PC-3 (cell line): ENCODE results near the gene SRP68. TPM values are rescaled to one million over a fixed set of nuclear protein-coding genes. Genes with fewer than 3 reads are reported as not detected.
A peak's percentile ranks its signal among the peaks of the same experiment; 100 is the strongest.
"Not testable (repeated sequence)": the region's sequence is repeated elsewhere in the genome, so short reads cannot be mapped to it uniquely, and the experiment has no call there.

Source experiments
- ATAC-seq: fragments of 200-7000 bp; cut with Tn5 transposase; 2 replicates; pipeline ENCODE4 v1.9.1; 2020; ENCODE audit warnings: mild to moderate bottlenecking, moderate library complexity
- BruUV-seq: library from RNA; stranded (reverse); fragments of 400-500 nt; replicated peaks from 2 replicates; lab custom pipeline; 2021; lab: Mats Ljungman, UMichigan
- CTCF ChIA-PET: fragments of 300-600 bp; sonication (Branson Sonifier 250); formaldehyde crosslinking; loops from one replicate; lab custom pipeline; 2022; ENCODE audit warnings: antibody characterized with exemption; lab: Charles Lee
- POLR2A ChIA-PET: fragments of 300-600 bp; sonication (Branson Sonifier 250); formaldehyde crosslinking; loops from one replicate; lab custom pipeline; 2022; ENCODE audit warnings: antibody characterized with exemption; ENCODE audit not compliant: unreplicated experiment; lab: Charles Lee
- DNase-seq: peaks from one replicate; pipeline ENCODE4 v3.0.0-alpha.2; 2015
- H2AFZ ChIP-seq: fragments of 300-600 bp; sonication (generic); 2 replicates; pipeline ENCODE4 v1.6.0; 2016; ENCODE audit warnings: antibody characterized with exemption, low read length
- H3F3A ChIP-seq: fragments of 300-600 bp; sonication (generic); one replicate; pipeline ENCODE4 v1.6.0; 2017; ENCODE audit warnings: antibody characterized with exemption, low read length, control low read depth, mild to moderate bottlenecking; ENCODE audit not compliant: unreplicated experiment
- H3K27ac ChIP-seq: fragments of 300-600 bp; sonication (generic); 2 replicates; pipeline ENCODE4 v1.5.1; 2016; ENCODE audit warnings: mild to moderate bottlenecking, low read length
- H3K27me3 ChIP-seq: fragments of 300-600 bp; sonication (generic); 2 replicates; pipeline ENCODE4 v1.6.1; 2016; ENCODE audit warnings: low read length, mixed read lengths
- H3K36me3 ChIP-seq: fragments of 300-600 bp; sonication (generic); 2 replicates; pipeline ENCODE4 v1.6.1; 2016; ENCODE audit warnings: low read depth, mixed run types, low read length, mixed read lengths
- H3K4me1 ChIP-seq: fragments of 300-600 bp; sonication (generic); 2 replicates; pipeline ENCODE4 v1.5.1; 2016; ENCODE audit warnings: low read length; ENCODE audit not compliant: insufficient read depth
- H3K4me2 ChIP-seq: fragments of 300-600 bp; sonication (generic); 2 replicates; pipeline ENCODE4 v1.6.0; 2016; ENCODE audit warnings: low read length
- H3K4me3 ChIP-seq: fragments of 300-600 bp; sonication (generic); 2 replicates; pipeline ENCODE4 v1.5.1; 2016; ENCODE audit warnings: mild to moderate bottlenecking, low read length, mixed read lengths
- H3K79me2 ChIP-seq: fragments of 300-600 bp; sonication (generic); 2 replicates; pipeline ENCODE4 v1.6.1; 2017; ENCODE audit warnings: low read length, mixed read lengths
- H3K9ac ChIP-seq: fragments of 300-600 bp; sonication (generic); 2 replicates; pipeline ENCODE4 v1.6.0; 2016; ENCODE audit warnings: mild to moderate bottlenecking, low read length
- H3K9me2 ChIP-seq: fragments of 300-600 bp; sonication (generic); replicated peaks from 2 replicates; pipeline ENCODE4 v1.6.1; 2016; ENCODE audit warnings: mixed run types, low read length, mixed read lengths
- H3K9me3 ChIP-seq: fragments of 300-600 bp; sonication (generic); 2 replicates; pipeline ENCODE4 v1.6.1; 2016; ENCODE audit warnings: low read length, mixed read lengths
- H4K20me1 ChIP-seq: fragments of 300-600 bp; sonication (generic); 2 replicates; pipeline ENCODE4 v1.6.1; 2016; ENCODE audit warnings: low read length, mixed read lengths
- CTCF ChIP-seq: fragments of 300-600 bp; sonication (generic); conservative IDR thresholded peaks from 2 replicates; pipeline ENCODE4 v1.5.1; 2017; ENCODE audit warnings: antibody characterized with exemption, low read depth, mild to moderate bottlenecking, low read length
- EZH2 ChIP-seq: fragments of 300-600 bp; sonication (generic); IDR thresholded peaks from one replicate; pipeline ENCODE4 v1.6.1; 2017; ENCODE audit warnings: antibody characterized with exemption, mild to moderate bottlenecking, low read length; ENCODE audit not compliant: unreplicated experiment
- EZH2phosphoT487 ChIP-seq: fragments of 300-600 bp; sonication (generic); IDR thresholded peaks from 2 replicates; pipeline ENCODE4 v1.6.1; 2018; ENCODE audit warnings: mild to moderate bottlenecking, antibody characterized with exemption, low read length, borderline replicate concordance
- intact Hi-C: fragments of 100-400 bp; cut with micrococcal nuclease; formaldehyde crosslinking; loops from 2 replicates; pipeline ENCODE4 v1.9.0; 2023
- total RNA-seq: library from RNA; depleted of rRNA; stranded (reverse); fragments of >200 nt; gene quantifications from 2 replicates; pipeline ENCODE4 v1.2.3, GENCODE V29; 2014

SRP68 gene
- total RNA-seq, 1 experiment from 2014 or later: 60.8 TPM

- CTCF ChIA-PET: no interaction called here
- H2AFZ ChIP-seq: no peak within 1 kb of the TSS
- intact Hi-C loops: no loop called here
- no peaks in the 10 kb centered on the region for H3K79me2 ChIP-seq
- no peak within 1 kb of the TSS for H3K27ac ChIP-seq
- ATAC-seq (no peak; the same call in 1 of the 2 replicates), DNase-seq (no peak)
- POLR2A ChIA-PET: interaction anchor here (0.6 kb wide), 1 partner anchor 101 kb away, joined by 7 read pairs; no protein-coding TSS in a partner anchor
- H3F3A ChIP-seq: no peaks in the 10 kb centered on the region
- H3K4me3 ChIP-seq: no peak within 1 kb of the TSS
- H3K9me2 ChIP-seq: no peaks in the 10 kb centered on the region
- TF ChIP-seq CTCF (no peak), EZH2 (no peak), EZH2phosphoT487 (no peak)
- BruUV-seq: no TSS peak
- no peak within 1 kb of the TSS for H3K9ac ChIP-seq
- H4K20me1 ChIP-seq: no peaks in the 10 kb centered on the region
- peaks cover 63% of the 10 kb centered on the region for H3K27me3 ChIP-seq
- no peaks in the 10 kb centered on the region for H3K9me3 ChIP-seq
- no peaks in the 10 kb centered on the region for H3K4me1 ChIP-seq
- peaks cover 8% of the 10 kb centered on the region; the same call in 1 of the 2 replicates for H3K36me3 ChIP-seq
- no peak within 1 kb of the TSS for H3K4me2 ChIP-seq
Observed at GRCh38 chr17:76078860-76079534, 6.7 kb upstream of the SRP68 start, which contains the start of gene ZACN. TSS of gene ZACN (plus strand) at chr17:76079182. CDS start at chr17:76079265, 83 bp downstream.

- ATAC-seq, intact Hi-C loops, H4K20me1 ChIP-seq, H2AFZ ChIP-seq, DNase-seq, H3K9ac ChIP-seq, BruUV-seq, H3K36me3 ChIP-seq, H3F3A ChIP-seq, H3K9me3 ChIP-seq, POLR2A ChIA-PET, H3K79me2 ChIP-seq, H3K4me2 ChIP-seq, H3K4me3 ChIP-seq, H3K9me2 ChIP-seq, H3K27ac ChIP-seq, H3K4me1 ChIP-seq: not testable (repeated sequence)
- CTCF ChIA-PET: interaction anchor here (0.6 kb wide), 1 partner anchor 424 kb away, joined by 5 read pairs; no protein-coding TSS in a partner anchor
- H3K27me3 ChIP-seq: peaks cover 64% of the 10 kb centered on the region
Observed at GRCh38 chr17:76078370-76078769, 6.1 kb upstream of the SRP68 start.

GRCh38 chr17:76077584-76078110 is 5.3 kb upstream of the SRP68 start:
- intact Hi-C loops: no loop called here
- peaks cover 64% of the 10 kb centered on the region for H3K27me3 ChIP-seq
- H3K36me3 ChIP-seq: no peaks in the 10 kb centered on the region
- CTCF ChIA-PET: interaction anchor here (0.6 kb wide), 1 partner anchor 424 kb away, joined by 5 read pairs; no protein-coding TSS in a partner anchor
- H3K27ac ChIP-seq: no peak overlapping the region
- POLR2A ChIA-PET: no interaction called here
- no peaks in the 10 kb centered on the region for H4K20me1 ChIP-seq
- H3K9me2 ChIP-seq: no peaks in the 10 kb centered on the region
- H3K9ac ChIP-seq: no peak overlapping the region
- H3K4me3 ChIP-seq: no peak overlapping the region
- H3K9me3 ChIP-seq: no peaks in the 10 kb centered on the region
- no peak overlapping the region for H2AFZ ChIP-seq
- DNase-seq: peak; percentile 19
- H3K4me2 ChIP-seq: no peak overlapping the region
- no peak for TF ChIP-seq EZH2
- no peak for TF ChIP-seq EZH2phosphoT487
- no peak for TF ChIP-seq CTCF
- H3K4me1 ChIP-seq: peaks cover 5% of the 10 kb centered on the region; the same call in 1 of the 2 replicates
- H3K79me2 ChIP-seq: peaks cover 5% of the 10 kb centered on the region
- ATAC-seq: no peak
- no peaks in the 10 kb centered on the region for H3F3A ChIP-seq
- no TSS peak for BruUV-seq
